A549 treated with Mapracorat at 1 μM for 4 hours (cell line): ENCODE measurements around the gene TMEM31. TPM values are rescaled to one million over a fixed set of nuclear protein-coding genes. Genes with fewer than 3 reads are reported as not detected.

Experiments used
- total RNA-seq: library from RNA; stranded (reverse); fragments of 200-300 nt; extraction: Qiagen RNA extraction; gene quantifications from 5 replicates; pipeline ENCODE4 v1.2.3, GENCODE V29; 2022

The TMEM31 gene, protein sequence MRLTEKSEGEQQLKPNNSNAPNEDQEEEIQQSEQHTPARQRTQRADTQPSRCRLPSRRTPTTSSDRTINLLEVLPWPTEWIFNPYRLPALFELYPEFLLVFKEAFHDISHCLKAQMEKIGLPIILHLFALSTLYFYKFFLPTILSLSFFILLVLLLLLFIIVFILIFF
- total RNA-seq, result not detected in 5 replicates

GRCh38 chrX:103710609-103711008 is at the start of gene TMEM31:
TSS of gene TMEM31 (plus strand) at chrX:103710909. CDS start at chrX:103712259, 1,350 bp downstream.

DNA sequence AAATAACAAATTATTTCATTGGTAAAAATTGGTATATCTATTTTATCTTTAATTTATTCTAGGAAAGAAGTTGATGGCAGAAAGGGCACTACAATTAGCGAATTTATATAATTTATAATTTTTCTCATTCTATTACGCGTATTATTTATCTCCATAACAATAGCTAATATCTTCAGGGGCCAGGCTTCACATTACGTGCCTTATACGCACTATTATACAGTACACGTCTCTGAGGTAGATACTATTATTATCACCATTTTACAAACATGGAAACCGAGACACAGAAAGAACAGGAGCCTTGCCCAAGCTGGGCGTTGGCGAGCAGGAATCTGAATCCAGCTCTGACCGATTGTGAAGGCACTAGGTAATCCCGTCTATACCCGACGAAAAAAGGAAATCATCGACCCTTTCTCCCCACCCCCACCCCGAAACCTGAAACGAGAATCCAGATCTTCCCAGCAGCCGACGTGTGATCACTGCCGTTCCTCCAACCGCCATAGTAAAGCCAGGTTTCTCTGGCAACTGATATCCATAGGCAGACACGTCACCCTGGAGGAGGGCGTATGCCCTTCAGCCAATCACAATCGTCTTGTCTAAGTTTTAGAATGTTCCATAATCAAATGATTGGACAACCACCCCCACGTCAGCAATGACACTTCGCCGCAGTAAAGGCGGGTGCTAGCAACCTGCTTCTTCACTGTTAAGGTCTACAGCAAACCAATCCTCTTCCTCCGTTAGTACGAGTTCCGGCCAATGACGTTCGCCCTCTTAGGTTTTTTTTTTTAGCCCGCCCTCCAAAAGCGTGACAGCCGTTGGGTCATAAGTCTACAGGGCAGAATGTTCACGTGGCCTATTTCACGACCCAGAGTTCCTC is 24.3 kb upstream of the TMEM31 start, which contains the start of gene MORF4L2:
TSS of gene MORF4L2 (minus strand) at position 501 of the 874 bp plus-strand sequence. CDS start 9,672 bp downstream, outside the sequence.

Other genes starting within 250 kb of the TMEM31 start
- gene RAB40A, start 191.4 kb upstream of the TMEM31 start, total RNA-seq, result 0.13 to 0.14 TPM in 2 of 5 replicates, not detected in the others
- 110 to 165 TPM (median 117 TPM) in 5 replicates for gene TCEAL4, start 125.4 kb upstream of the TMEM31 start, total RNA-seq
- gene TCEAL3, start 102.9 kb upstream of the TMEM31 start, total RNA-seq, result 16.4 to 23.5 TPM (median 18.4 TPM) in 5 replicates
- gene TCEAL1, start 81.9 kb upstream of the TMEM31 start, total RNA-seq, result 37.7 to 50.3 TPM (median 40.2 TPM) in 5 replicates
- gene MORF4L2, start 24.2 kb upstream of the TMEM31 start, total RNA-seq, result 405 to 1,091 TPM (median 476 TPM) in 5 replicates
- gene PLP1, start 65.9 kb downstream of the TMEM31 start, total RNA-seq, result not detected in 5 replicates
- gene RAB9B, start 121.3 kb downstream of the TMEM31 start, total RNA-seq, result 0.04 TPM in 1 of 5 replicates, not detected in the others